HepG2 (cell line): ENCODE results near the gene ELF1.

ENCODE experiments used
- ATF7 ChIP-seq, 2 experiments: fragments of 450-650 bp in 1 of 2; sonication (generic) in 1 of 2; formaldehyde crosslinking in 1 of 2; IDR thresholded peaks; 2 replicates each; pipeline versions ENCODE4 v1.4.0 to v1.6.1; 2016 to 2020; ENCODE audit warnings: antibody characterized with exemption in 1 of 2, mild to moderate bottlenecking in 1 of 2, missing genetic modification reagents in 1 of 2
- EP300 ChIP-seq, 3 experiments: sonication (generic) in 1 of 3; formaldehyde crosslinking in 1 of 3; IDR thresholded peaks; 2 replicates each; pipeline versions ENCODE4 v1.5.1 to v1.6.1; 2011 to 2020; ENCODE audit warnings: low read depth in 2 of 3, low read length in 2 of 3, borderline replicate concordance in 1 of 3, improper control_type of control experiment in 1 of 3, mild to moderate bottlenecking in 1 of 3, missing genetic modification reagents in 1 of 3, moderate library complexity in 1 of 3
- MTA3 ChIP-seq: sonication (generic); formaldehyde crosslinking; IDR thresholded peaks from 2 replicates; pipeline ENCODE4 v1.4.0; 2020; ENCODE audit warnings: missing genetic modification reagents
- PHF21A ChIP-seq: sonication (generic); formaldehyde crosslinking; IDR thresholded peaks from 2 replicates; pipeline ENCODE4 v1.5.0; 2020; ENCODE audit warnings: mild to moderate bottlenecking, missing genetic modification reagents
- PHF8 ChIP-seq: sonication (generic); formaldehyde crosslinking; IDR thresholded peaks from 2 replicates; pipeline ENCODE4 v1.5.0; 2020; ENCODE audit warnings: missing genetic modification reagents
- ZNF891 ChIP-seq: sonication (generic); formaldehyde crosslinking; IDR thresholded peaks from 2 replicates; pipeline ENCODE4 v1.5.0; 2020; ENCODE audit warnings: mild to moderate bottlenecking, missing genetic modification reagents
- TF ChIP-seq, protein P1 (sequence below): sonication (generic); formaldehyde crosslinking; IDR thresholded peaks from 2 replicates; pipeline ENCODE4 v1.5.0; 2020; ENCODE audit warnings: mild to moderate bottlenecking, missing genetic modification reagents
- TF ChIP-seq, protein P2 (sequence below): IDR thresholded peaks from 2 replicates; pipeline ENCODE4 v1.6.1; 2016; ENCODE audit warnings: control low read depth
- TF ChIP-seq, protein P3 (sequence below): sonication (generic); formaldehyde crosslinking; IDR thresholded peaks from 2 replicates; pipeline ENCODE4 v1.5.0; 2020; ENCODE audit warnings: mild to moderate bottlenecking, missing genetic modification reagents, moderate library complexity

DNA sequence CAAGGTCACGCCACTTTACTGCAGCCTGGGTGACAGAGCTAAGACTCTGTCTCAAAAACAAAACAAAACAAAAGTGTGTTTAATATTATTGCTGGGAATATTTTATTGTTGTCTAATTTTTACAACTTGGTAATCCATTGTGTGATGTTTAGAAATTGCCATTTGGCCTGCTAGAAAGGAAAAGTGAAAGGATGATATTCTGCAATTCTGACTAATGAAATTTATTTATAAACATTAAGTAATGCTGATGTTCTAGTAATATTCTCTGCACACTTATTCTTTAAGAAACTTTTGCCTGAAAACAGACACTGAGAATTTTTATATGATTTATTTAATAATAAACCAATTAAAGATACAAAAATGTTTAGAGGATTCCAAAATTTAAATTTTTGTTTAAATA, 87.4 kb downstream of the ELF1 start:
- TF ChIP-seq, protein P1, sequence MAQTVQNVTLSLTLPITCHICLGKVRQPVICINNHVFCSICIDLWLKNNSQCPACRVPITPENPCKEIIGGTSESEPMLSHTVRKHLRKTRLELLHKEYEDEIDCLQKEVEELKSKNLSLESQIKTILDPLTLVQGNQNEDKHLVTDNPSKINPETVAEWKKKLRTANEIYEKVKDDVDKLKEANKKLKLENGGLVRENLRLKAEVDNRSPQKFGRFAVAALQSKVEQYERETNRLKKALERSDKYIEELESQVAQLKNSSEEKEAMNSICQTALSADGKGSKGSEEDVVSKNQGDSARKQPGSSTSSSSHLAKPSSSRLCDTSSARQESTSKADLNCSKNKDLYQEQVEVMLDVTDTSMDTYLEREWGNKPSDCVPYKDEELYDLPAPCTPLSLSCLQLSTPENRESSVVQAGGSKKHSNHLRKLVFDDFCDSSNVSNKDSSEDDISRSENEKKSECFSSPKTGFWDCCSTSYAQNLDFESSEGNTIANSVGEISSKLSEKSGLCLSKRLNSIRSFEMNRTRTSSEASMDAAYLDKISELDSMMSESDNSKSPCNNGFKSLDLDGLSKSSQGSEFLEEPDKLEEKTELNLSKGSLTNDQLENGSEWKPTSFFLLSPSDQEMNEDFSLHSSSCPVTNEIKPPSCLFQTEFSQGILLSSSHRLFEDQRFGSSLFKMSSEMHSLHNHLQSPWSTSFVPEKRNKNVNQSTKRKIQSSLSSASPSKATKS: no peak
- TF ChIP-seq MTA3 (no peak), PHF8 (no peak), EP300 (IDR thresholded peaks at IDR 0.05; ENCODE audit: low read depth in 2 of 2, low read length in 2 of 2) (no peak), EP300 (CRISPR knock-in tag; IDR thresholded peaks at IDR 0.05; ENCODE audit: borderline replicate concordance) (no peak), PHF21A (CRISPR knock-in tag) (no peak), ATF7 (IDR thresholded peaks at IDR 0.05) (no peak), ATF7 (CRISPR knock-in tag; IDR thresholded peaks at IDR 0.05) (no peak), ZNF891 (CRISPR knock-in tag) (no peak)
- TF ChIP-seq, protein P2, sequence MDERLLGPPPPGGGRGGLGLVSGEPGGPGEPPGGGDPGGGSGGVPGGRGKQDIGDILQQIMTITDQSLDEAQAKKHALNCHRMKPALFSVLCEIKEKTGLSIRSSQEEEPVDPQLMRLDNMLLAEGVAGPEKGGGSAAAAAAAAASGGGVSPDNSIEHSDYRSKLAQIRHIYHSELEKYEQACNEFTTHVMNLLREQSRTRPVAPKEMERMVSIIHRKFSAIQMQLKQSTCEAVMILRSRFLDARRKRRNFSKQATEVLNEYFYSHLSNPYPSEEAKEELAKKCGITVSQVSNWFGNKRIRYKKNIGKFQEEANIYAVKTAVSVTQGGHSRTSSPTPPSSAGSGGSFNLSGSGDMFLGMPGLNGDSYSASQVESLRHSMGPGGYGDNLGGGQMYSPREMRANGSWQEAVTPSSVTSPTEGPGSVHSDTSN (CRISPR knock-in tag): no peak
- TF ChIP-seq, protein P3, sequence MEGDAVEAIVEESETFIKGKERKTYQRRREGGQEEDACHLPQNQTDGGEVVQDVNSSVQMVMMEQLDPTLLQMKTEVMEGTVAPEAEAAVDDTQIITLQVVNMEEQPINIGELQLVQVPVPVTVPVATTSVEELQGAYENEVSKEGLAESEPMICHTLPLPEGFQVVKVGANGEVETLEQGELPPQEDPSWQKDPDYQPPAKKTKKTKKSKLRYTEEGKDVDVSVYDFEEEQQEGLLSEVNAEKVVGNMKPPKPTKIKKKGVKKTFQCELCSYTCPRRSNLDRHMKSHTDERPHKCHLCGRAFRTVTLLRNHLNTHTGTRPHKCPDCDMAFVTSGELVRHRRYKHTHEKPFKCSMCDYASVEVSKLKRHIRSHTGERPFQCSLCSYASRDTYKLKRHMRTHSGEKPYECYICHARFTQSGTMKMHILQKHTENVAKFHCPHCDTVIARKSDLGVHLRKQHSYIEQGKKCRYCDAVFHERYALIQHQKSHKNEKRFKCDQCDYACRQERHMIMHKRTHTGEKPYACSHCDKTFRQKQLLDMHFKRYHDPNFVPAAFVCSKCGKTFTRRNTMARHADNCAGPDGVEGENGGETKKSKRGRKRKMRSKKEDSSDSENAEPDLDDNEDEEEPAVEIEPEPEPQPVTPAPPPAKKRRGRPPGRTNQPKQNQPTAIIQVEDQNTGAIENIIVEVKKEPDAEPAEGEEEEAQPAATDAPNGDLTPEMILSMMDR: no peak
